WERI-Rb-1 (cell line): ENCODE data around the gene ZNF418.
A peak's percentile ranks its signal among the peaks of the same experiment; 100 is the strongest.

ENCODE experiments used
- DNase-seq: peaks from one replicate; pipeline ENCODE4 v3.0.0-alpha.2; 2020
- H3K27ac ChIP-seq: fragments of 250-450 bp; sonication (Bioruptor Pico); 2 replicates; pipeline ENCODE4 v1.5.1; 2020; ENCODE audit warnings: mild to moderate bottlenecking, moderate library complexity
- H3K27me3 ChIP-seq: fragments of 250-450 bp; sonication (Bioruptor Pico); 2 replicates; pipeline ENCODE4 v1.5.1; 2021; ENCODE audit warnings: mild to moderate bottlenecking, low read depth, moderate library complexity; ENCODE audit not compliant: insufficient read depth, severe bottlenecking
- H3K36me3 ChIP-seq: fragments of 250-450 bp; sonication (Bioruptor Pico); 2 replicates; pipeline ENCODE4 v1.5.1; 2020; ENCODE audit warnings: mild to moderate bottlenecking, moderate library complexity
- H3K4me3 ChIP-seq: 2 replicates; pipeline ENCODE4 v1.5.1; 2011; ENCODE audit warnings: low read depth, mild to moderate bottlenecking, control low read depth, low read length
- H3K9me3 ChIP-seq: fragments of 250-450 bp; sonication (Bioruptor Pico); 2 replicates; pipeline ENCODE4 v1.5.1; 2021; ENCODE audit warnings: mild to moderate bottlenecking, moderate library complexity; ENCODE audit not compliant: severe bottlenecking
- TF ChIP-seq, protein P1 (sequence below): IDR thresholded peaks from 2 replicates; pipeline ENCODE4 v1.5.1; 2011; ENCODE audit warnings: low read depth, mild to moderate bottlenecking, control low read depth, inconsistent platforms, low read length

The ZNF418 gene

DNA sequence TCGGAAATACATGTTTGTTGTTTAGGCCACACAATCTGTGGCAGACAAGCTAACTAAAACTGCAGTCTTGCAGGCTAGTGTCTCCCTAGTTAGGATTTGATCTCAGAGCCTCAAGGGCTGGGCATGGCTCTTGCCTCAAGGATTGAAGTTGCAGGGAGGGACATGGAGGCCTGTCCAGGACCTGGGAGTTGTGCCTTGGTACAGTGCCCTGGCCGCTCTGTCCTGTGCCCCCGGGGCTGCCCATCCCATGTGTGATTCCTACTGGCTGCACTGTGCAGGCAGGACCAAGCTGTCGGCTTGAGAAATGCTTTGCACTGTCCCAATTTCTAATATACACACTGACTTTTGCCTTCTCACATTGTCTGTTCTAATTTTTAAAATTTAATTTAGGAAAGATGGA lies 19.8 kb upstream of the ZNF418 start:
- H3K36me3 ChIP-seq = no peaks in the 10 kb centered on the region
- no peak overlapping the region for H3K4me3 ChIP-seq
- no peak overlapping the region for H3K27ac ChIP-seq
- peaks cover 8% of the 10 kb centered on the region for H3K9me3 ChIP-seq
- TF ChIP-seq, protein P1, sequence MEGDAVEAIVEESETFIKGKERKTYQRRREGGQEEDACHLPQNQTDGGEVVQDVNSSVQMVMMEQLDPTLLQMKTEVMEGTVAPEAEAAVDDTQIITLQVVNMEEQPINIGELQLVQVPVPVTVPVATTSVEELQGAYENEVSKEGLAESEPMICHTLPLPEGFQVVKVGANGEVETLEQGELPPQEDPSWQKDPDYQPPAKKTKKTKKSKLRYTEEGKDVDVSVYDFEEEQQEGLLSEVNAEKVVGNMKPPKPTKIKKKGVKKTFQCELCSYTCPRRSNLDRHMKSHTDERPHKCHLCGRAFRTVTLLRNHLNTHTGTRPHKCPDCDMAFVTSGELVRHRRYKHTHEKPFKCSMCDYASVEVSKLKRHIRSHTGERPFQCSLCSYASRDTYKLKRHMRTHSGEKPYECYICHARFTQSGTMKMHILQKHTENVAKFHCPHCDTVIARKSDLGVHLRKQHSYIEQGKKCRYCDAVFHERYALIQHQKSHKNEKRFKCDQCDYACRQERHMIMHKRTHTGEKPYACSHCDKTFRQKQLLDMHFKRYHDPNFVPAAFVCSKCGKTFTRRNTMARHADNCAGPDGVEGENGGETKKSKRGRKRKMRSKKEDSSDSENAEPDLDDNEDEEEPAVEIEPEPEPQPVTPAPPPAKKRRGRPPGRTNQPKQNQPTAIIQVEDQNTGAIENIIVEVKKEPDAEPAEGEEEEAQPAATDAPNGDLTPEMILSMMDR = no peak
- no peak for DNase-seq
- H3K27me3 ChIP-seq = no peaks in the 10 kb centered on the region

DNA sequence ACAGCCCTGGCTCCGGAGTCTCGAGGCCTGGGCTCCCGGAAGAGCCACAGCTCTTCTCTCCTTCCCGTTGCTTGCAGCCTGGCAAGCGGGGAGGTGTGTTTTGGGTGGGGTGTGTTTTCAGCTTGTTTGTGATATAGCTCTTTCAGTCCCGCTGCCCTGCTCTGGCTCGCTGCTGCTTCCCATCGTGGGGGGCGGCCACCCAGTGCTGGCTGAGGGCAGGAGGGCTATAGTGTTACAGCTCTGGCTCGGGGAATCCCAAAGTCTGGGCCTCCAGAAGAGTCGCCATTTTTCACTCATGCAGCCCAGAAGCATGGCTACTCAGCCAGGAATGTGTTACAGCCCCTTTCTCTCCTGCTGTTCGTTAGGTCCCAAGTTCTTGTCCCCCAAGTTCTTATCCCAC lies 14.5 kb upstream of the ZNF418 start:
- TF ChIP-seq, protein P1 = no peak
- no peak overlapping the region for H3K4me3 ChIP-seq
- H3K36me3 ChIP-seq = peaks cover 6% of the 10 kb centered on the region; the same call in 1 of the 2 replicates
- H3K27me3 ChIP-seq = no peaks in the 10 kb centered on the region
- peaks cover 10% of the 10 kb centered on the region for H3K9me3 ChIP-seq
- no peak overlapping the region for H3K27ac ChIP-seq
- DNase-seq = no peak

DNA sequence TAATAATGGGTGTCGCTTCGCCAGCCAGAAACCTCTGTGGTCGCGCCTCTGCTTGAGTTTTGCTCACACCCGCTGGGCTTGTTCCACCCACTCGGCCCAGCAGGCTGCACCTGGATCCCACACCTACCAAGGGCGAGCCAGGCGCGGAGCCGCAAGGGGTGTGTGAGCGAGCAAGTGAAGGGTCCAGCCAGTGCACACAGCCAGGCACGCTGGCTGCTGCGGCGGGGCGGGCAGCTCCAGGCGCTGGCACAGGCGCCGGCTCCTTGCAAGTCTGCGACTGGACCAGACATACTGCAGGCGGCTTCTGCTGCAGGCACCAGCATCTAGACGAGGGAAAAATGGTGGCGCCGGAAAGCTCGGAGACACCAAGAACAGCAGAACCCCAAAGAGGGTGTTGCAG lies 14.1 kb upstream of the ZNF418 start:
- no peak overlapping the region for H3K4me3 ChIP-seq
- DNase-seq = no peak
- no peak overlapping the region for H3K27ac ChIP-seq
- H3K9me3 ChIP-seq = peaks cover 10% of the 10 kb centered on the region
- H3K27me3 ChIP-seq = no peaks in the 10 kb centered on the region
- TF ChIP-seq, protein P1 = no peak
- H3K36me3 ChIP-seq = peaks cover 8% of the 10 kb centered on the region

DNA sequence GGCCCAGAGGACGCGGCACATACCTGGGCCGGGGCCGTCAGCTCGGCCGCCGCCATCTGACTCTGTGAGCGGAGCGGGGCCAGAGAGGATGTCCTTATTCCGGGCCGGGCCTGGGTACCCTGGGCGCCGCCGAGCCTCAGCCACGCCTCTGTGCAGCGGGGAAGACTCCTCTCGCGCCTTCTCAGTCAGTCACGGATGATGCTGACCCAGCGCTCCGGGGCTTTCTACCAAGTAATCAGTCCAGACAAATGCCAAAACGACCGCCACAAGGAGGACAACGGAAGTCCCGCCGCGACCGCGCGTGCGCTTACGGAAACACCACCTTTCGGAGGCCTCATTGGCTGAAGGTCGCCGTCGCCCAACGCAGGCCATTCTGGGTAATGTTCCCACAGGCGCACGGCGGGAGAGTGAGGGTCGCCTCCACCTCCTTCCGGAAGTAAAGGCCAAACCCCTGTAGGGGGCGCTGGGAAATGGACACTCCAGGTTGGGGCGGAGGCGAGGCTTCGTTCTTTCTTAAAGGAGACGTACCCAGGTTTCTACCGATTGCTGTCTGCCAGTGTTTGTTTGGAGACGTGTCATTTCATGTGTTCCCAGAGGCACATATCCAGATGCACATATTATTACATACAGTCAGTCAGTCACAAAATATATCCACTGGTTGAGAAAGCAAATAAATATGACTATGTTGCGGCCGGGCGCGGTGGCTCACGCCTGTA lies 12.4 kb upstream of the ZNF418 start, which contains the start of gene ZNF256:
Gene ZNF256, minus strand, starts transcription at position 288 of the 716 bp plus-strand sequence. Its CDS starts 232 bp downstream, at position 56.
- Histone ChIP-seq H3K27me3 (no peaks in the 10 kb centered on the region), H3K36me3 (peaks cover 25% of the 10 kb centered on the region), H3K27ac (peak within 1 kb of the TSS; percentile 84), H3K9me3 (peaks cover 10% of the 10 kb centered on the region), H3K4me3 (peak within 1 kb of the TSS; percentile 85)
- TF ChIP-seq, protein P1 = peak; percentile 60
- peak; percentile 98 for DNase-seq

DNA sequence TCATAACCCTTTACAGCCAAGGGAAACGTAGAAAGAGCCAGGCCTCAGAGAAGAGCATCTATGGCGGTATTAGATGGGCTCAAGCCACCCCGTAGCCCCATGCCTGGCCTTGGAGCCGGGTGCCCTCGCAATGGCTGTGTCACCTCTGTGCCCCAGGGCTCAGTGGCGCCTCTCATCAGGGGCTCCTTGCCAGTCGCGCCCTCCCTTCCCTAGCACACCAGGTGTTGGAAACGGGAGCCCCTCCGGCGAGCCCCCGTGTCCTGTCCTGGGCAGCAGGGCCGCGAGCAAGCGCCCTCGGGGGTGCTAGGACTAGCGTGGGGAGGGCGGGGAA lies 11.9 kb upstream of the ZNF418 start:
- peak overlapping the region; percentile 85 for H3K4me3 ChIP-seq
- H3K9me3 ChIP-seq = peaks cover 10% of the 10 kb centered on the region
- H3K27me3 ChIP-seq = no peaks in the 10 kb centered on the region
- H3K27ac ChIP-seq = peak overlapping the region; percentile 84
- TF ChIP-seq, protein P1 = no peak
- no peak for DNase-seq
- peaks cover 31% of the 10 kb centered on the region for H3K36me3 ChIP-seq

DNA sequence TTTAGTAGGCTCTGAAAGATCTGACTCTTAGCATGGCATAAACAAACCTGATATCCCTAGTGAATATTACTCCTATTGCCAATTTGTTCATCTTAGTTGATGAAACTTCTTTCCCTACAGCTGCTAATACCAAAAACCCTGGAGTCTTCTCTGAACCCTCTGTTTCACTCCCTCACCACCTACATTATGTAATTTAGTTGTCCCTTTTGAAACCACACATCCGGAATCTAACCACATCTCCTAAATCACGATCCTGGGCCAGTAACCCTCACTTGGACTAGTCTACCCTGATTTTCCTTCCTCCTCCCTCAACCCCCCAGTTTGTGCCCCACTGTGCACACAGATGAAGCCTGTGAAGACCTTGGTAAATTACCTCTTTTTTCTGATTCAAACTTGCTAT lies 11.1 kb upstream of the ZNF418 start:
- H3K4me3 ChIP-seq = peak overlapping the region; percentile 85
- peaks cover 38% of the 10 kb centered on the region for H3K36me3 ChIP-seq
- no peaks in the 10 kb centered on the region for H3K27me3 ChIP-seq
- H3K9me3 ChIP-seq = peaks cover 10% of the 10 kb centered on the region
- DNase-seq = no peak
- no peak overlapping the region for H3K27ac ChIP-seq
- TF ChIP-seq, protein P1 = no peak
